Mucosa of stomach (tissue), 1 donor: ENCODE measurements around the gene VARS2.
A peak's percentile ranks its signal among the peaks of the same experiment; 100 is the strongest.
"Not testable (repeated sequence)": the region's sequence is repeated elsewhere in the genome, so short reads cannot be mapped to it uniquely, and the experiment has no call there.

Experiments
- H3K27me3 ChIP-seq: one replicate; pipeline ENCODE4 v1.7.0; 2013; ENCODE audit warnings: mild to moderate bottlenecking, low read length; ENCODE audit not compliant: control insufficient read depth, insufficient read depth
- H3K36me3 ChIP-seq: one replicate; pipeline ENCODE4 v1.7.0; 2013; ENCODE audit warnings: low read length; ENCODE audit not compliant: control insufficient read depth, insufficient read depth
- H3K4me1 ChIP-seq: one replicate; pipeline ENCODE4 v1.7.0; 2013; ENCODE audit warnings: mild to moderate bottlenecking, low read length; ENCODE audit not compliant: control insufficient read depth, insufficient read depth
- H3K4me3 ChIP-seq: one replicate; pipeline ENCODE4 v1.7.0; 2013; ENCODE audit warnings: low read length
- H3K9ac ChIP-seq: one replicate; pipeline ENCODE4 v1.7.0; 2013; ENCODE audit warnings: mild to moderate bottlenecking, low read length, moderate library complexity
- H3K9me3 ChIP-seq: one replicate; pipeline ENCODE4 v1.7.0; 2013; ENCODE audit warnings: mild to moderate bottlenecking, low read length, moderate library complexity; ENCODE audit not compliant: control insufficient read depth
- donor health status: Pancreatic carcinoma.

Gene VARS2

DNA sequence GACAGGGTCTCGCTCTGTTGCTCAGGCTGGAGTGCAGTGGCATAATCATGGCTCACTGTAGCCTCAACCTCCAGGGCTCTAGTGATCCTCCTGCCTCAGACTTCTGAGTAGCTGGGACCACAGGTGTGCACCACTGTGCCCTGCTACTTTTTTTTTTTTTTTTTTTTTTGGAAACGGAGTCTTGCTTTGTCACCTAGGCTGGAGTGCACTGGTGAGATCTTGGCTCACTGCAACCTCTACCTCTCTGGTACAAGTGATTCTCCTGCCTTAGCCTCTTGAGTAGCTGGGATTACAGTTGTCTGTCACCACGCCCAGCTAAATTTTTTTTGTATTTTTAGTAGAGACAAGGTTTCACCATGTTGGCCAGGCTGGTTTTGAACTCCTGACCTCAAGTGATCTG lies 13.0 kb downstream of the VARS2 start:
- H3K36me3 ChIP-seq = not testable (repeated sequence)

DNA sequence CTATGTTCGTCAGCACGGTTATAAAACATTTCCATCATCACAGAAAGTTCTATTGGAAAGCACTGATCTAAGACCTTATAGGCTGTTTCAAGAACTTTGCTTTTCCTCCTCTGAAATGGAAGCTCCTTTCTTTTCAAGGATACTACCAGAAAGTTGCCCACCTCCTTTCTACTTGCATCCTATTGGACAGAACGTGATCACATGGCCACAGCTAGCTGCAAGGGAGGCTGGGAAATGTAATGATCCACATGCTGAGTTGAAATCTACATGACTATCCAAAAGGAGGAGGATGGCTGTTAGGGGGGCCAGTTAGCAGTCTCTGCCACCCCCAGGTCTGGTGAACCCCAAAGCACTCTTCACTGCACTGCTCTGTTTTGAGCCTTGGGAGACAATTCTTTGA lies 14.6 kb downstream of the VARS2 start:
- no peak overlapping the region for H3K4me3 ChIP-seq
- peaks cover 6% of the 10 kb centered on the region for H3K9me3 ChIP-seq
- H3K9ac ChIP-seq = no peak overlapping the region
- no peaks in the 10 kb centered on the region for H3K27me3 ChIP-seq
- no peaks in the 10 kb centered on the region for H3K36me3 ChIP-seq
- H3K4me1 ChIP-seq = peaks cover 46% of the 10 kb centered on the region

More for the DNA sequence above, 13.0 kb downstream of the VARS2 start:
- H3K4me3 ChIP-seq, H3K9me3 ChIP-seq, H3K27me3 ChIP-seq, H3K9ac ChIP-seq: not testable (repeated sequence)
- peaks cover 34% of the 10 kb centered on the region for H3K4me1 ChIP-seq

DNA sequence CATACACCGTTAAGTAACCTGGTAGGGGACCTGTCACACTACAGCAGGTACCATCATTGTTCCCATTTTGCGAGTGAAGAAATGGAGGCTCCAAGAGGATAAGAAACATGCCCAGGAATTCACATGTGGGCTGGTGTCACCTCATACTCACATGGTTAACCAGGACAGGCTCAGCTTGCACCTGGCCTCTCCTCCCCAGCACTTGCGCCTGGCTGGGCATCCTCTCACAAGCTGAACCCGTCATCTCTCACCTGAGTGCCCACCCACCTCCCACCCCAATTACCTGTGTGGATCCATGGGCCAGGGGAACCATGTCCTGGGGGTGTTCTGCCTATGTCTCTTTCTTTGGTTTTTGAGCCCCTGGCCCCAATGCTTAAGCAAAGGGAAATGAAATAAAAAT lies 16.5 kb downstream of the VARS2 start:
- Histone ChIP-seq H3K36me3 (no peaks in the 10 kb centered on the region), H3K4me1 (peaks cover 63% of the 10 kb centered on the region), H3K27me3 (no peaks in the 10 kb centered on the region), H3K9me3 (peaks cover 6% of the 10 kb centered on the region), H3K4me3 (no peak overlapping the region), H3K9ac (no peak overlapping the region)

DNA sequence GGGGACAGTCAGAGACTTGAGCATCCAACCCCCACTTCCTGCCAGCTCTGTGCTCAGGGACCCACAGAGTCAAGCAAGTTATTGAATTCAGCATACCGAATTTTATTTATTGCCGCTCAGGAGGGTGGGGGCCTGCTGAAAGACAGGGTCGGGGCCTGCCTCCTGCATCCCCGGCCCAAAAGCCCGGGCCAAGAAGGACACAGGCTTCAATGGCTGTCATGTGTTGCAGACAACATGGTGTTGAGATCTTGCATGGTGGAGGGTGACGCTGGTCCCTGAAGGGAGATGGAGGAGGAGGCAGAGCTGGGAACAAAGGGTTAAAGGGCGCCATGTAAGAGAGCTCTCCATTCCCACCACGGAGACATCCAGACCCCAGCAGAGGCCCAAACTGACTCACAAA lies 17.2 kb downstream of the VARS2 start:
- Histone ChIP-seq H3K4me3 (peak overlapping the region; percentile 2), H3K4me1 (peaks cover 61% of the 10 kb centered on the region), H3K9ac (peak overlapping the region; percentile 14), H3K9me3 (peaks cover 6% of the 10 kb centered on the region), H3K36me3 (no peaks in the 10 kb centered on the region), H3K27me3 (no peaks in the 10 kb centered on the region)

DNA sequence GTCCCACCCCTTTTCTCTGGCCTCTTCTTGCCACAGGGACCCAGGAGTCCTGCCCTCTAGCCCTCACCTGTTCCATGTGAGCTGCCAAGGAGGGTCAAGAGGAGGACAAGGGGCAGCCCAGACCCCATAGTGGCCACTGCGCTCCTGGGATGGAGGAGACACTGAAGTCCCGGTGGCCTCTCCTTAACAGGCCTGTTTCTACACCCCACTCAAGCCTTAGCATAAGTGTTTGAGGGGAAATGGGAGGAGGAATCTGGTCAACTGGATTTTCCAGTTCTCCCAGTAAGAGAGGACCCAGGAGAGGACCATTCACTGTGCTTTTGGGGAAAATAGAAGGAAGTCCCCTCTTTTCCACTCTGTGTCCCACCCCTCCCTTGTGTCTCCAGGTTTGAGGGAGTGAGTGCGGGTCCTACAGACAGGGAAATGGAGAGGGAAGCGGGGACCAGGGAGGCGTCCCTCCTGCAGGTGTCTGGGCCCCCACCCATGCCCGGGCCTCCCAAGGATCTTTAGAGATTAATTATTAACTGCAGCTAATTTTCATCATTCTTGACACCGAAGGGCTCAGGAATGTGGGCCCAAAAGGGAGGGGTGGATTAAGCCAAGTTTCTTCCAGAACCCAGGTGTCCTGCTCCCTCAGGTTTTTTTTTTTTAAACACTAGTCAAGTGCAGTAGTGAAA lies 18.1 kb downstream of the VARS2 start, which contains the start of gene SFTA2:
SFTA2 (minus strand) TSS at position 202 of the 677 bp plus-strand sequence; CDS start at position 128, 74 bp downstream.
- H3K36me3 ChIP-seq = no peaks in the 10 kb centered on the region

DNA sequence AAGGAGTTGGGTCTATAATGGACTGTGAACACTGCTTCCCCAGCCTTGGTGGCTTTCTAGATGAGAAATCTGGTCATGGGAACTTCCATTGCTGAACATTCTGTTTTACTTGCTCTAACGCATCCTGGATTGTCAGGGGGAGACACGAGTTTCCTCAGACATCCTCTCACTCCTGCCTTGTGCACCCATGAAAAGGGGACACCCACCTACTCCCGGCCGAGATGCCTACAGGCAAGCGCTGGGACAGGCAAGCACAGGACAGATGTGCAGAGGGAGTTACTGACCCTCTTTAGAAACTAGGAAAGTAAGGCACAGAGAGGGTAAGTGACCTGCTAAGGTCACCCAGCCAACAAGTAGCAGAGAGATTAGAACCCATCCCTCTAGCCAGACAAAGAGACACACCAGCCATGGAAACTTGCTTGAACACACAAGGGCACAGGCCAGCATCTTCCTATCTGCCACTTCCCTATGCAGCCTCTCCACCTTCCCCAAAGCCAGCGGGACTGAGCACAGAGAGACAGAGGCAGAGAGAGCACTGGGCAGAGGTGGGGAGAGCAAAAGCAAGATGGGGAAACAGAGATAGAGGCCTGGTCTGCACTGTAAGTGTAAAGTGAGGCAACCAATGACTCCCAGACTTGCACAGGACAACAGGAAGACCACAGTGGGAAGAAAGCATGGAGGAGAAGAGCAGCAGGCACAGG lies 18.8 kb downstream of the VARS2 start:
- Histone ChIP-seq H3K9ac (peak overlapping the region; percentile 14), H3K27me3 (no peaks in the 10 kb centered on the region), H3K36me3 (no peaks in the 10 kb centered on the region), H3K4me3 (no peak overlapping the region), H3K9me3 (peaks cover 6% of the 10 kb centered on the region), H3K4me1 (peaks cover 59% of the 10 kb centered on the region)

More for the DNA sequence above, 18.1 kb downstream of the VARS2 start, which contains the start of gene SFTA2:
- Histone ChIP-seq H3K4me3 (peak within 1 kb of the TSS; percentile 2), H3K9ac (peak within 1 kb of the TSS; percentile 14), H3K9me3 (peaks cover 6% of the 10 kb centered on the region), H3K4me1 (peaks cover 60% of the 10 kb centered on the region), H3K27me3 (no peaks in the 10 kb centered on the region)

DNA sequence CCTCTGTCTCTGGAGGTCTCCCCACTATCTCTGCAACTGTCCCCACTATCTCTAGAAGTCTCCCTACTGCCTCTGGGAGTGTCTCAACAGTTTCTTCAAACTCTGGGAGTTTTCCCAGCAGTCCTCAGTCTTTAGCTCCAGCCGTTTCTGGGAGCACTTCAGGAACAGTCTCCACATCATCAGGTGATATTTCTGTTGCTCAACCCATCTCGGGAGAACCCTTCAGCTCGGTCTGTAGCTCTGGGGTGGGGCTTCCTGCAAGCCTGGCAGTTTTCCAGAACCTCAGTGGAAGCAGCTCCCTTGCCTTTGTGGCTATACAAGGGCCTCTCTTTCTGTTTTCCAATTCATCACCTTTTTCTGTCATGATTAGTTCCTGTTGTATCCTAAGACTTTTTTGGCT lies 21.0 kb downstream of the VARS2 start:
- no peak overlapping the region for H3K4me3 ChIP-seq
- H3K36me3 ChIP-seq = no peaks in the 10 kb centered on the region
- no peak overlapping the region for H3K9ac ChIP-seq
- H3K9me3 ChIP-seq = no peaks in the 10 kb centered on the region
- peaks cover 80% of the 10 kb centered on the region for H3K4me1 ChIP-seq
- no peaks in the 10 kb centered on the region for H3K27me3 ChIP-seq

DNA sequence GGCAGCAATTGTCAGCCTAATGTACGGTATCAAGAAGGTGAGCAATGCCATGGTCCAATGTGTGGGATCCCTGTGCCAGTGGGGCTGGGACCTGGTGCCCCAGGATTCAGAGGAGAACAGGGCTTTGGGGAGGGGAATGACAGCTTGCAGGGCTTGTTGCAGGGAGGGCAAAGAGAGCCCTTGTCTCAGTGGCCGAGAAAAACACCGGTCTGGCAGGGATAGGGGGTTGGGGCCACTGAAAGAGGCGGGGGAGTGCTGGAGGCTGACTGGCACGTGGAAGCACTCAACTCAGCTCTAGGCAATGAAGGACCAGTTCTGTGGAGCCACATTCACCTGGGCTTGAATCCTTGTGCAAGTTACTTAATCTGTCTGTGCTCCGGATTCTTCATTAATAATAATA lies 23.2 kb downstream of the VARS2 start:
- H3K27me3 ChIP-seq = no peaks in the 10 kb centered on the region
- H3K9me3 ChIP-seq = no peaks in the 10 kb centered on the region
- H3K9ac ChIP-seq = no peak overlapping the region
- H3K36me3 ChIP-seq = peaks cover 5% of the 10 kb centered on the region
- peaks cover 73% of the 10 kb centered on the region for H3K4me1 ChIP-seq
- H3K4me3 ChIP-seq = no peak overlapping the region

DNA sequence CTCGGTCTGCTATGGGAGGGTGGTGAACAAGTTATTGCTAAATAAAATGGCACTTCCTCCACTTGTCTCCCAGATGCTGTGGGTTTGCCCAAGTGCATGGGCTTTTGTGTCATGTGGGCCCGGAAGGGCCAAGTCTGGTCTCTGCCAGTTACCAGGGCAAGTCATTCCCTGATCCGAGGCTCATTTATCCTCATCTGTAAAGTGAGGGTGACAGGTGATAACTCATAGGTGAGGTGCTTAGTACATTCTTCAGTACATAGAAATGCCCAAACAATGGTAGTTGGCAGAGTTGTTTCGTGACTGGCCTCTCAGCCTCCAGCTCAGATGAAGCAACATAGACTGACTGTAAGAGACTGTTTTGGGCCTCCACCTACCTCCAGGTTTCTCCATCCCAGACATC lies 24.7 kb downstream of the VARS2 start:
- Histone ChIP-seq H3K36me3 (peaks cover 10% of the 10 kb centered on the region), H3K9me3 (no peaks in the 10 kb centered on the region), H3K9ac (peak overlapping the region; percentile 41), H3K4me3 (no peak overlapping the region), H3K4me1 (peaks cover 72% of the 10 kb centered on the region), H3K27me3 (peaks cover 6% of the 10 kb centered on the region)

DNA sequence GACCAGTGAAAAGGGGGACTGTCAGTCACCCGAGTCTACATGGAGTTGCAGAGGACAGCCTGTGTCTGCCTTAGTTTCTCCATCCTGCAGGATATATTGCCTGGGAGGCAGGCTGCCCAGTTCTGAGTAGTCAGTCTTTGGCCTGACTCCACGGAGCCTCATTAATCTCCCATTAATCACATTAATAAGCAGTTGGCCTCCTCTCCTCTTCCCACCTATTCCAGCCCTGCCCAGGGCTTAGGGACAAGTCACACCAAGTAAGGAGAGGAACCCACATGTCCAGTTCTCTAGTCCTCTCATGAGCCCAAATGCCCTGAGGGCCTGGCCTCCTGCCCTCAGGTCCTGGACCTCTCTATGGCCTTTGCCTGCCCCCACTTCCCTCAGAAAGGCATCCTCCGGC lies 25.4 kb downstream of the VARS2 start:
- Histone ChIP-seq H3K4me1 (peaks cover 65% of the 10 kb centered on the region), H3K27me3 (peaks cover 6% of the 10 kb centered on the region), H3K9ac (peak overlapping the region; percentile 84), H3K9me3 (no peaks in the 10 kb centered on the region), H3K4me3 (no peak overlapping the region), H3K36me3 (peaks cover 10% of the 10 kb centered on the region)

DNA sequence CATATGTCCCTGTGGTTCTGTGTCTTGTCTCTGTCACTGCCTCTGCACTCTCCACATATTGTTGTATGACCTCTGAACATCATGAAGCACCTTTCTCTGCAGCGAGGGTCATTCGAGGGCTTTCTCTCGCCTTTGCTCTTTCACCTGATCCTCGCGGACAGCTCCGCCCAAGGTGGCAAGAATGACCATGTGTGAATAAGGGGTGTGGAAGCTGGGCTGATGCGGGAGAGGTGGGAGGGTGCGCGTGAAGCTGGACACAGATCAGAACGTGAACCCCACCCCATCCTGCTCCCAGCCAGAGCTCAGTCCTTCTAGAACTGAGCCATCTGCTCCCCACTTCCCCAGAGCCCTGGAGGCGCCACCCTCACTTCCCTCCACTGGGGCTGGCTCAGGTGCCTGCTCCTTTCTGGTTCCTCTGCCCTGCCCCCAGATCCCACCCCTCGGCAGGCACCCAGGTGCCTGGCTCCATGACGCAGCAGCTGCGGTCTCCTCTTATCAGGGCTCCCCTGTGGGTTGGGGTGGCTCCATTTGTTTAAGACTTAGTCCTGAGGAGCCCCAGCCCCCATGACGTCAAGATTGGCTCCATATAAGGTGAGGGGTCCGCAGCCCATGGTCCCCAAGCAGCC lies 26.4 kb downstream of the VARS2 start, which contains the start of gene MUCL3:
MUCL3 (plus strand) TSS at position 613 of the 626 bp plus-strand sequence. CDS start 27 bp downstream, outside the sequence.
- Histone ChIP-seq H3K27me3 (peaks cover 6% of the 10 kb centered on the region), H3K4me1 (peaks cover 56% of the 10 kb centered on the region), H3K36me3 (peaks cover 10% of the 10 kb centered on the region), H3K9me3 (no peaks in the 10 kb centered on the region), H3K9ac (peak within 1 kb of the TSS; percentile 84), H3K4me3 (peak within 1 kb of the TSS; percentile 48)
